ENCODE data around the gene TMEM186.
"Not testable (repeated sequence)": the region's sequence is repeated elsewhere in the genome, so short reads cannot be mapped to it uniquely, and the experiment has no call there.

Gene TMEM186

GRCh38 chr16:8797364-8798173 lies at the start of gene TMEM186, which contains the start of gene PMM2:
Gene TMEM186, minus strand, starts transcription at chr16:8797639. Its CDS starts 25 bp downstream, at chr16:8797614.
Gene PMM2, plus strand, starts transcription at chr16:8797839. Its CDS starts 44 bp downstream, at chr16:8797883.
- peak; percentile 86 to 99 (median 97) for DNase-seq

GRCh38 chr16:8847145-8847544 lies 49.7 kb upstream of the TMEM186 start:
- DNase-seq: no peak

- no peak for DNase-seq
Measured at GRCh38 chr16:8846401-8846932, 49.0 kb upstream of the TMEM186 start.

- no peak for DNase-seq
Measured at GRCh38 chr16:8845699-8846298, 48.4 kb upstream of the TMEM186 start.

- not testable (repeated sequence) for DNase-seq
Measured at GRCh38 chr16:8843296-8843695, 45.9 kb upstream of the TMEM186 start.

GRCh38 chr16:8842016-8842415 lies 44.6 kb upstream of the TMEM186 start:
- not testable (repeated sequence) for DNase-seq

GRCh38 chr16:8837594-8837993 lies 40.2 kb upstream of the TMEM186 start:
- not testable (repeated sequence) for DNase-seq

- not testable (repeated sequence) for DNase-seq
Measured at GRCh38 chr16:8836797-8837196, 39.4 kb upstream of the TMEM186 start.

- no peak for DNase-seq
Measured at GRCh38 chr16:8832717-8833105, 35.3 kb upstream of the TMEM186 start.

- no peak for DNase-seq
Measured at GRCh38 chr16:8831871-8832716, 34.7 kb upstream of the TMEM186 start.

GRCh38 chr16:8831450-8831849 lies 34.0 kb upstream of the TMEM186 start:
- DNase-seq: no peak

- DNase-seq: peak in 1 of 51 donors; percentile 28
Measured at GRCh38 chr16:8828541-8829165, 31.2 kb upstream of the TMEM186 start.

GRCh38 chr16:8826278-8826879 lies 28.9 kb upstream of the TMEM186 start:
- no peak for DNase-seq

GRCh38 chr16:8822403-8822802 lies 25.0 kb upstream of the TMEM186 start:
- no peak for DNase-seq

- DNase-seq: no peak
Measured at GRCh38 chr16:8819411-8820034, 22.1 kb upstream of the TMEM186 start.

- DNase-seq: no peak
Measured at GRCh38 chr16:8818504-8819270, 21.2 kb upstream of the TMEM186 start.

- DNase-seq: no peak
Measured at GRCh38 chr16:8816967-8817655, 19.7 kb upstream of the TMEM186 start.

- DNase-seq: no peak
Measured at GRCh38 chr16:8814095-8814806, 16.8 kb upstream of the TMEM186 start.

Data from hypothalamus (tissue), 51 donors.